Left ventricle myocardium inferior (tissue), 1 donor: ENCODE data around the gene PLAC9. TPM values are rescaled to one million over a fixed set of nuclear protein-coding genes. Genes with fewer than 3 reads are reported as not detected.

Source experiments
- DNase-seq: peaks from one replicate; pipeline ENCODE4 v3.0.0-alpha.2; 2020
- H3K27ac ChIP-seq: fragments of 200-600 bp; replicated peaks from 2 replicates; pipeline ENCODE4 v1.8.0; 2021
- H3K27me3 ChIP-seq: fragments of 200-600 bp; 2 replicates; pipeline ENCODE4 v1.8.0; 2021; ENCODE audit warnings: low read depth
- H3K36me3 ChIP-seq: fragments of 200-600 bp; 2 replicates; pipeline ENCODE4 v1.8.0; 2021
- H3K4me1 ChIP-seq: fragments of 200-600 bp; 2 replicates; pipeline ENCODE4 v1.8.0; 2021
- H3K4me3 ChIP-seq: fragments of 200-600 bp; 2 replicates; pipeline ENCODE4 v1.8.0; 2021; ENCODE audit warnings: mild to moderate bottlenecking, moderate library complexity
- H3K9me3 ChIP-seq: fragments of 200-600 bp; replicated peaks from 2 replicates; pipeline ENCODE4 v1.8.0; 2021
- intact Hi-C: fragments of 100-400 bp; cut with micrococcal nuclease; formaldehyde crosslinking; loops from one replicate; pipeline ENCODE4 v1.11.0; 2022
- total RNA-seq: library from RNA; stranded (reverse); fragmentation: NEBNext Ultra II Directional; extraction: Animal tissue kit (Norgen Biotek cat#: 25700); gene quantifications from one replicate; pipeline ENCODE4 v1.2.1, GENCODE V29; 2021
- TF ChIP-seq, protein P1 (sequence below): fragments of 200-600 bp; IDR thresholded peaks from 2 replicates; pipeline ENCODE4 v1.8.0; 2021; ENCODE audit warnings: antibody characterized with exemption, mild to moderate bottlenecking, borderline replicate concordance
- donor health status: DM: no; HTN: yes; CAD: no; lungs with severe emphysema.

PLAC9 gene
- total RNA-seq, 1 donor from 2014 or later = 34.3 TPM

GRCh38 chr10:80186364-80187012 lies 54.0 kb downstream of the PLAC9 start:
- Histone ChIP-seq H3K36me3 (no peaks in the 10 kb centered on the region), H3K4me3 (peak overlapping the region; percentile 14), H3K27ac (peak overlapping the region; percentile 84), H3K9me3 (no peaks in the 10 kb centered on the region), H3K4me1 (peaks cover 96% of the 10 kb centered on the region), H3K27me3 (no peaks in the 10 kb centered on the region)
- intact Hi-C loops = no loop called here
- peak; percentile 64 for DNase-seq
- TF ChIP-seq, protein P1, sequence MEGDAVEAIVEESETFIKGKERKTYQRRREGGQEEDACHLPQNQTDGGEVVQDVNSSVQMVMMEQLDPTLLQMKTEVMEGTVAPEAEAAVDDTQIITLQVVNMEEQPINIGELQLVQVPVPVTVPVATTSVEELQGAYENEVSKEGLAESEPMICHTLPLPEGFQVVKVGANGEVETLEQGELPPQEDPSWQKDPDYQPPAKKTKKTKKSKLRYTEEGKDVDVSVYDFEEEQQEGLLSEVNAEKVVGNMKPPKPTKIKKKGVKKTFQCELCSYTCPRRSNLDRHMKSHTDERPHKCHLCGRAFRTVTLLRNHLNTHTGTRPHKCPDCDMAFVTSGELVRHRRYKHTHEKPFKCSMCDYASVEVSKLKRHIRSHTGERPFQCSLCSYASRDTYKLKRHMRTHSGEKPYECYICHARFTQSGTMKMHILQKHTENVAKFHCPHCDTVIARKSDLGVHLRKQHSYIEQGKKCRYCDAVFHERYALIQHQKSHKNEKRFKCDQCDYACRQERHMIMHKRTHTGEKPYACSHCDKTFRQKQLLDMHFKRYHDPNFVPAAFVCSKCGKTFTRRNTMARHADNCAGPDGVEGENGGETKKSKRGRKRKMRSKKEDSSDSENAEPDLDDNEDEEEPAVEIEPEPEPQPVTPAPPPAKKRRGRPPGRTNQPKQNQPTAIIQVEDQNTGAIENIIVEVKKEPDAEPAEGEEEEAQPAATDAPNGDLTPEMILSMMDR = no peak

GRCh38 chr10:80187060-80187459 lies 54.5 kb downstream of the PLAC9 start:
- no peak for DNase-seq
- H3K36me3 ChIP-seq = no peaks in the 10 kb centered on the region
- TF ChIP-seq, protein P1 = no peak
- H3K27ac ChIP-seq = peak overlapping the region; percentile 84
- intact Hi-C loops = no loop called here
- H3K27me3 ChIP-seq = no peaks in the 10 kb centered on the region
- H3K4me1 ChIP-seq = peaks cover 96% of the 10 kb centered on the region
- no peaks in the 10 kb centered on the region for H3K9me3 ChIP-seq
- H3K4me3 ChIP-seq = peak overlapping the region; percentile 6

DNA sequence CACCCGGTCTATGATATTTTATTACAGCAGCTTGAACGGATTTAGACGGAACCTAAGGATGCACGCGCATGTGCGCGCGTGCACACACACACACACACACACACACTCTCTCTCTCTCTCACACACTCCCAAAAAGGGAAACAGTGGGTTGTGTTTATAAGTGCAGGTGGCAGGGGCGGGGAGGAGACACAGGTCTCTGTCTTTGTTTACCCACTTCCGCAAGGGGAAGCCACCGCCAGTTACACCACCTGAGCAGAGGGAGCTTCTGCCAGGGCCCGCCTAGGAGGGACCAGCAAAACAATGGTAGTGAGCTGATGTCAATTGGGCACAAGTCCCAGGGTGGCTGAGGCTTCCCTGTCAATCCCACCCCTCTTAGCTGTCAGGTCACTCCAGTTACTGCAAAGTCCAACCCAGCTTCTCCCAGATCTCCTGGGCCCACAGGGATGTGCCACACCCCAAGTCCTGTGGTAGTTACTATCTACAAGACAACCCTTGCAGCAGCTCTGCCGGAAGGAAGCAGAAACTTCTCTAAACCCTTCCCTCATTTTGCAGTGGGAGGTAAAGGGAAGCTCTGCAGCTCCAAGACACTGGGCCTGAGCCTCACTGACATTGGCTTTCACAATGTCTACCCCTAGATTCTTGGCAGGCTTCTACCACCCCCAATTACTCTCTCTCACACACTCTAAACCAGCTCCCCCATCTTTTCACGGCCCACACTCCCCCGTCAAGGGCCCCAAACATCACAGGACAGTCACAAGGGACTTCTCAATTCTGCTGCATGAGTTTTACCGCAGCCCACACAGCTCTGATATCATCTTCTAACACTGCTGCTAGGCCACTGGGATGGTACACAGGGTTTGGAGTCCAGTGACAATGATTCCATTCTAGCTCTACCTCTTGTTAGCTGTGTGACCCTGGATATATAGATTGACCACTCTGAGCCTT lies 55.2 kb downstream of the PLAC9 start:
- intact Hi-C loops = no loop called here
- Histone ChIP-seq H3K27ac (peak overlapping the region; percentile 84), H3K27me3 (no peaks in the 10 kb centered on the region), H3K4me1 (peaks cover 96% of the 10 kb centered on the region), H3K36me3 (peaks cover 3% of the 10 kb centered on the region), H3K9me3 (peaks cover 5% of the 10 kb centered on the region), H3K4me3 (peak overlapping the region; percentile 6)
- DNase-seq = no peak
- TF ChIP-seq, protein P1 = no peak

- Histone ChIP-seq H3K4me1 (peaks cover 96% of the 10 kb centered on the region), H3K4me3 (no peak overlapping the region), H3K36me3 (peaks cover 3% of the 10 kb centered on the region), H3K9me3 (peaks cover 8% of the 10 kb centered on the region), H3K27ac (peak overlapping the region; percentile 84), H3K27me3 (no peaks in the 10 kb centered on the region)
- intact Hi-C loops = no loop called here
- no peak for DNase-seq
- TF ChIP-seq, protein P1 = no peak
Observed at GRCh38 chr10:80188713-80189112, 56.2 kb downstream of the PLAC9 start.

- peaks cover 3% of the 10 kb centered on the region for H3K36me3 ChIP-seq
- H3K27ac ChIP-seq = peak overlapping the region; percentile 61
- H3K27me3 ChIP-seq = no peaks in the 10 kb centered on the region
- no peak overlapping the region for H3K4me3 ChIP-seq
- H3K4me1 ChIP-seq = peaks cover 96% of the 10 kb centered on the region
- H3K9me3 ChIP-seq = peaks cover 8% of the 10 kb centered on the region
- DNase-seq = no peak
- intact Hi-C loops = no loop called here
- TF ChIP-seq, protein P1 = no peak
Observed at GRCh38 chr10:80191589-80192270, 59.2 kb downstream of the PLAC9 start.
